ACC112 (cell line): ENCODE measurements around the gene FABP6.

Experiments
- H2AFZ ChIP-seq: fragments of 200-600 bp; sonication (generic); one replicate; pipeline ENCODE4 v1.6.0; 2017; ENCODE audit warnings: antibody characterized with exemption, low read length; ENCODE audit not compliant: unreplicated experiment
- H3K27ac ChIP-seq: fragments of 200-600 bp; sonication (generic); 2 replicates; pipeline ENCODE4 v1.5.1; 2014; ENCODE audit warnings: low read depth, mild to moderate bottlenecking, antibody characterized with exemption, low read length, moderate library complexity
- H3K27me3 ChIP-seq: fragments of 200-600 bp; sonication (generic); 2 replicates; pipeline ENCODE4 v1.6.1; 2014; ENCODE audit warnings: mild to moderate bottlenecking, antibody characterized with exemption, low read length, moderate library complexity, mixed read lengths; ENCODE audit not compliant: insufficient read depth
- H3K36me3 ChIP-seq: fragments of 200-600 bp; sonication (generic); 2 replicates; pipeline ENCODE4 v1.6.1; 2016; ENCODE audit warnings: mild to moderate bottlenecking, antibody characterized with exemption, low read length, moderate library complexity, mixed read lengths; ENCODE audit not compliant: insufficient read depth
- H3K4me1 ChIP-seq: fragments of 200-600 bp; sonication (generic); one replicate; pipeline ENCODE4 v1.6.1; 2016; ENCODE audit warnings: low read length, mixed read lengths; ENCODE audit not compliant: insufficient read depth, unreplicated experiment, control insufficient read depth
- H3K4me3 ChIP-seq: fragments of 200-600 bp; sonication (generic); 2 replicates; pipeline ENCODE4 v1.5.1; 2014; ENCODE audit warnings: mild to moderate bottlenecking, low read depth, low read length
- H3K79me2 ChIP-seq: fragments of 200-600 bp; sonication (generic); one replicate; pipeline ENCODE4 v1.6.0; 2016; ENCODE audit warnings: low read length; ENCODE audit not compliant: control insufficient read depth, unreplicated experiment, insufficient read depth

FABP6 gene

DNA sequence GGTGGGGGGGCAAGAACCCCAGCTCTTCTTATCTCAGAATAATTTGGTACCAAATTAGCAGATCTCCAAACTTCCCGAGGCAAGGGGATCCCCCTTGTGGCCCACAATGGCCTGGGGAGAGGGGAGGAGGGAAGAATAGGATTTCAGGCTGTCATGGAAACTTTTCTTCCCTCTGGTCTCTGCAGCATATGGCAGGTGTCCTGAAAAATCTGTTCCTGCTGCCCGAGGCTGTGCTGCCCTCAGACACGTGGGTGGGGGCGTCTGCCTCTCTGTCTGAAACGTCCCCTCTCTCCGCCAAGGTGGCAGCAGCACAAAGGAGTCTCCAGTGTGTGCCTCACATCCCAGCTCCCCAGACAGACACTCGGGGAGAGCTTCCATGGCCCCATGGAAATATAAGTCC lies 49.0 kb downstream of the FABP6 start:
- no peak overlapping the region for H3K4me3 ChIP-seq
- no peak overlapping the region for H3K27ac ChIP-seq
- H3K4me1 ChIP-seq = peaks cover 5% of the 10 kb centered on the region
- no peaks in the 10 kb centered on the region for H3K79me2 ChIP-seq
- H3K36me3 ChIP-seq = no peaks in the 10 kb centered on the region
- no peaks in the 10 kb centered on the region for H3K27me3 ChIP-seq
- no peak overlapping the region for H2AFZ ChIP-seq

- H3K27me3 ChIP-seq = no peaks in the 10 kb centered on the region
- H3K4me3 ChIP-seq = no peak overlapping the region
- no peaks in the 10 kb centered on the region for H3K79me2 ChIP-seq
- H3K36me3 ChIP-seq = no peaks in the 10 kb centered on the region
- peaks cover 5% of the 10 kb centered on the region for H3K4me1 ChIP-seq
- no peak overlapping the region for H2AFZ ChIP-seq
- H3K27ac ChIP-seq = no peak overlapping the region
Observed at GRCh38 chr5:160280384-160281095, 51.2 kb downstream of the FABP6 start.

- H3K27me3 ChIP-seq = no peaks in the 10 kb centered on the region
- H3K27ac ChIP-seq = no peak overlapping the region
- H2AFZ ChIP-seq = no peak overlapping the region
- H3K4me1 ChIP-seq = peaks cover 5% of the 10 kb centered on the region
- H3K36me3 ChIP-seq = no peaks in the 10 kb centered on the region
- H3K79me2 ChIP-seq = no peaks in the 10 kb centered on the region
- no peak overlapping the region for H3K4me3 ChIP-seq
Observed at GRCh38 chr5:160281275-160281674, 52.0 kb downstream of the FABP6 start.

DNA sequence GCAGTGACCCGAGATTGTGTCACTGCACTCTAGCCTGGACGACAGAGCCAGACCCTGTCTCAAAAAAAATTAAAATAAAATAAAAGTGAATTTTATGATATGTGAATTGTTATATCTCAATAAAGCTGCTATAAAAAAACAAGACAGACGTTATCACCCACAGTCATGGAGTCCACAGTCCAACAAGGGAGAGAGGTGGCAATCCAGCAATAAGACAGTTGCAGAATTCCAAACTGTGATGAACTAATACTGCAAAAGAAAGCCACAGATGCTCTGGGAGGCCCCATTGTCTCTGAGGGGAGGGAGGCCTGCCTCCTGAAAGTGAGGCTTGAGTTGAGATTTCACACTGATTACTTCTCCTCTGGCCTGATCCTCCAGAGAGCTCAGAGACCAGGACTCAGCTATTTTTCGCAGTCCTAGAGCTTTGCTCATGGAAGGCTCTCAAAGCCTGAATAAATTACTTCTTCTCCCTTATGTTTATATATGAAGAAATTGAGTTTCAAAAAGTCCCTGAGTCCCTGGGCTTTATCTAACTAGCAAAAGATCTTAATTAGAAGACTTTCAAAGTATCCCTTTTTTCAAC lies 55.1 kb downstream of the FABP6 start:
- Histone ChIP-seq H3K4me3 (no peak overlapping the region), H3K79me2 (no peaks in the 10 kb centered on the region), H3K4me1 (peaks cover 5% of the 10 kb centered on the region), H3K36me3 (no peaks in the 10 kb centered on the region), H3K27me3 (no peaks in the 10 kb centered on the region), H2AFZ (no peak overlapping the region), H3K27ac (no peak overlapping the region)

- Histone ChIP-seq H3K27me3 (no peaks in the 10 kb centered on the region), H3K27ac (no peak overlapping the region), H2AFZ (no peak overlapping the region), H3K4me3 (no peak overlapping the region), H3K79me2 (no peaks in the 10 kb centered on the region), H3K36me3 (no peaks in the 10 kb centered on the region), H3K4me1 (peaks cover 5% of the 10 kb centered on the region)
Observed at GRCh38 chr5:160285316-160285715, 56.0 kb downstream of the FABP6 start.

- no peaks in the 10 kb centered on the region for H3K27me3 ChIP-seq
- no peak overlapping the region for H3K27ac ChIP-seq
- no peaks in the 10 kb centered on the region for H3K36me3 ChIP-seq
- H3K4me1 ChIP-seq = peaks cover 1% of the 10 kb centered on the region
- H2AFZ ChIP-seq = no peak overlapping the region
- H3K4me3 ChIP-seq = no peak overlapping the region
- H3K79me2 ChIP-seq = no peaks in the 10 kb centered on the region
Observed at GRCh38 chr5:160286947-160287346, 57.6 kb downstream of the FABP6 start.

DNA sequence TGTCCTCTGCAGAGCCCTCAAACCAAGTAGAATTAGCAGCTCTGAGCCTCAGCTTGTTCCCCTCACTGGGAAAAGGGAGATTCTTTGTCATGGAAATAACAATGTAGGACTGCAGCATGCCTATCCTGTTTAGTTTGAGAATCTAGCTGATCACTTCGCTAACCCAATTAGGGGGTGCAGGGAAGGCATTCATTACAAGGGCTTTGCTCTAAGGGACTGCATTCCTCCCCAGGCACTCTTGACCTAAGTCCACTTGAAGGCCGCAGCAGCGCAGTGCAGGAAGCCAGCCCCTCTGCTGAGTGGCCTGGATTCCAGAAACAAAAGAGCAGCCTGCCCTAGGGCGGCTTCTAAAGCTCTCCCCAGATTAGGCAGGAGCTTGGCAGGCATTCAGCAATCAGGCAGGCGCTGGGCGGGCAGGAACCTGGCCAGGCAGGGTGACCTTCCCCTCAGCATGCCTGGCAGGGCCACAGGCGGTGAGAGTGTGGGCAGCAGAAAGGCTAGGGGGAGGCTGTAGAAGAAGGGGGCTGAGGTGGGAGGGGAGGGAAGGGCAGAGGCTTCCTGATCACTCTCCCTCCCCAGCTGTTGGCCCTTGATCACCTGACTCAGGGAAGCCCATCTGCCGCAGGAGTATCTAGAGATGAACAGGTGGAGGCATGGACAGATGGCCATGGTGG lies 58.2 kb downstream of the FABP6 start:
- Histone ChIP-seq H3K27me3 (no peaks in the 10 kb centered on the region), H3K4me3 (no peak overlapping the region), H3K79me2 (no peaks in the 10 kb centered on the region), H3K27ac (no peak overlapping the region), H3K4me1 (no peaks in the 10 kb centered on the region), H3K36me3 (no peaks in the 10 kb centered on the region), H2AFZ (no peak overlapping the region)
